ENCODE measurements around the gene ANKRD11.

ANKRD11 gene

DNA sequence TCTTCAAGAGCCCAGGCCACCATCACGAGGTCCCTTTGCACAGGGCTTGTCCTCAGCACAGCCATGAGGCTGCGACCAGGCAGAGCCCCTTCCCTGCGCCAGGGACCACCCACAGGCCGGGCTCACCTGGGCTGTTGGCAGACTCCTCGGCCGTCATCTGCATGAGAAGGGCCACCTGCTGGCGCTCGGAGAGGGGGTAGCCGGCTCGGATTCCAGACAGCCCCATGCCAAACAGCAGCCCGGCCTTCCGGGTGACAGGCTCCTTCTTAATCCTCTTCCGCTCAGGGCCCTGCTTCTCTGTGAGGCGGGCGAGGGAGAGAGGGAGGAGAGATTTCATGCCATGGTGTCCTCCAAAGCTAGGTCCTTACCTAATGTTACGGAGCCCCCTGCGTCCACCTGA lies 199.5 kb downstream of the ANKRD11 start:
- TF ChIP-seq CTCF (IDR thresholded peaks at IDR 0.05; ENCODE audit: borderline replicate concordance, insufficient read depth, low read depth, low read length) = no peak
- H3K4me3 ChIP-seq (ENCODE audit: low read depth, low read length) = no peak overlapping the region

GRCh38 chr16:89290472-89290871 lies 199.9 kb downstream of the ANKRD11 start:
- no peak overlapping the region for H3K4me3 ChIP-seq (ENCODE audit: low read depth, low read length)
- TF ChIP-seq CTCF (IDR thresholded peaks at IDR 0.05; ENCODE audit: borderline replicate concordance, insufficient read depth, low read depth, low read length) = no peak

- H3K4me3 ChIP-seq (ENCODE audit: low read depth, low read length) = no peak overlapping the region
- peak; percentile 90 for TF ChIP-seq CTCF (IDR thresholded peaks at IDR 0.05; ENCODE audit: borderline replicate concordance, insufficient read depth, low read depth, low read length)
These were observed 200.6 kb downstream of the ANKRD11 start for GRCh38 chr16:89289428-89290395.

GRCh38 chr16:89288966-89289365 lies 201.4 kb downstream of the ANKRD11 start:
- no peak for TF ChIP-seq CTCF (IDR thresholded peaks at IDR 0.05; ENCODE audit: borderline replicate concordance, insufficient read depth, low read depth, low read length)
- no peak overlapping the region for H3K4me3 ChIP-seq (ENCODE audit: low read depth, low read length)

- H3K4me3 ChIP-seq (ENCODE audit: low read depth, low read length) = no peak overlapping the region
- TF ChIP-seq CTCF (IDR thresholded peaks at IDR 0.05; ENCODE audit: borderline replicate concordance, insufficient read depth, low read depth, low read length) = no peak
These were observed 201.8 kb downstream of the ANKRD11 start for GRCh38 chr16:89288577-89288844.

DNA sequence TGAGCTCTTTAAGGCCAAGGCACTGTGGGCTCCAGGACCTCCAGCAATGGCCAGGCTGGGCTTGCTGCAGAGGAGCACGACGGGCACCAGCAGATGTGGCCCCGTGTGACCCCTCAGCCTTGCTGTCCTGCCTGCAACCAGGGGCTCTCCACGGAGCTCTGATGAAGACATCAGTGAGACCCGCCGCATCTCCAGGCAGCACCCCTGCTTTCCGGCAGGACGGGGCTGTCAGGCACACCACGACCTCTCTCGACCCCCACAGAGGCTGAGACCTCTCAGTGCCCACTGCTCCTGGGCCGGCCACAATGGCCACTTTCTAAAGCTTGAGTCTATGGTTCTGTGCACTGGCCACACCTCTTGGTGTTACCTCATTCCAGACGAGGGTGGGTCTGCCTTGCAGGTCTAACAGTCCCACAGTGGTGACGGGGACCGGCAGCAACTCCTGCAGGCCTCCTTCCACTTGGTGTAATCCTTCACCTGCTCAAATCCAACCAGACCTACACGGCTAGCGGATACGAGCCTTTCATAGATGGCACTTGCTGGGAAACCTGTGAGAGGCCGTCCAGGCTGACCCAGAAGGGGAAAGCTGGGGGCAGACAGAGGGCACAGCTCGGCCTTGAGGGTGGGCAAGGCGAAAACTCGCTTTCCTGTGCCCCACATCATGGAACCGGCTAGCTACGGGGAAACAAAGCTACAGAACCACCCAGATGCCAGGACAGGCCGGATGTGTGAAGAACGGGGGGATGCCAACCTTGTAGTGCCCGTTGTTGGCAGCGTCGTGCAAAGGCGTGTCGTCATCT lies 202.4 kb downstream of the ANKRD11 start:
- no peak for TF ChIP-seq CTCF (IDR thresholded peaks at IDR 0.05; ENCODE audit: borderline replicate concordance, insufficient read depth, low read depth, low read length)
- no peak overlapping the region for H3K4me3 ChIP-seq (ENCODE audit: low read depth, low read length)
